Epithelial cell of esophagus (primary cell): ENCODE data around the gene SSUH2.
A peak's percentile ranks its signal among the peaks of the same experiment; 100 is the strongest.

Source experiments
- DNase-seq: peaks from one replicate; pipeline ENCODE4 v3.0.0; 2010; ENCODE audit warnings: low read depth
- H3K4me3 ChIP-seq: 2 replicates; pipeline ENCODE4 v1.5.1; 2011; ENCODE audit warnings: mild to moderate bottlenecking, low read length, control low read depth
- TF ChIP-seq, protein P1 (sequence below): IDR thresholded peaks from 2 replicates; pipeline ENCODE4 v1.5.1; 2011; ENCODE audit warnings: low read depth, mild to moderate bottlenecking, low read length, control low read depth, inconsistent platforms; ENCODE audit not compliant: insufficient read depth; ENCODE audit errors: missing control alignments

Gene SSUH2

DNA sequence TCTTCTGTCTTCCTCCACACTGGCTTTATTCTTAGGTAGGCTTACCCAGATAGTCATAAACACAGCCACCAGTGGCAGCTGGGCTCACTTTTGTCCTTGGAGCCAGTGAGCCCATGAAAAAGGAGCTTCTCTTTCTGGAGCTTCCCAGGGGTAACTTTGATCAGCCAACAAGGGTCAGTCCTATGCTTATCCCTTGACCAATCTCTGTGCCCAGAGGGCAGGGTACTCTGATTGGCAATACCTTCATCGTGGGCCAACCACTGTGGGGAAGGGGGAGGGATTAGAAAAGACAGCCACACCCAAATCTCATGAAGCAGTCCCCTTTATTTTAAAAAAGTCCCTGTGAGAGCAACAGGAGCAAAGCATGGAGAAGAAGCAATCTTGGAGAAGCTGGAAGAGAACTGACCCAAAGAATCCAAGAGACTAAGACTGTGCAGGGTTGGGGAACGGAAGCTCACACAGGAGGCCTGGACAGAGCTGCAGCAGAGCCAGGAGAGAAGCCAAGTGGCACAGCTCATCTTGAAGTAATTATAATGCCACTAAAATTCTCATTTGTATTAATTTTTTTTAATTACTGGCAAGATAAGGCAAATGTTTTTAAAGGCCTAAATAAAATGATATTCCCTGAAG is 70.4 kb downstream of the SSUH2 start:
- H3K4me3 ChIP-seq, result no peak overlapping the region
- TF ChIP-seq, protein P1, sequence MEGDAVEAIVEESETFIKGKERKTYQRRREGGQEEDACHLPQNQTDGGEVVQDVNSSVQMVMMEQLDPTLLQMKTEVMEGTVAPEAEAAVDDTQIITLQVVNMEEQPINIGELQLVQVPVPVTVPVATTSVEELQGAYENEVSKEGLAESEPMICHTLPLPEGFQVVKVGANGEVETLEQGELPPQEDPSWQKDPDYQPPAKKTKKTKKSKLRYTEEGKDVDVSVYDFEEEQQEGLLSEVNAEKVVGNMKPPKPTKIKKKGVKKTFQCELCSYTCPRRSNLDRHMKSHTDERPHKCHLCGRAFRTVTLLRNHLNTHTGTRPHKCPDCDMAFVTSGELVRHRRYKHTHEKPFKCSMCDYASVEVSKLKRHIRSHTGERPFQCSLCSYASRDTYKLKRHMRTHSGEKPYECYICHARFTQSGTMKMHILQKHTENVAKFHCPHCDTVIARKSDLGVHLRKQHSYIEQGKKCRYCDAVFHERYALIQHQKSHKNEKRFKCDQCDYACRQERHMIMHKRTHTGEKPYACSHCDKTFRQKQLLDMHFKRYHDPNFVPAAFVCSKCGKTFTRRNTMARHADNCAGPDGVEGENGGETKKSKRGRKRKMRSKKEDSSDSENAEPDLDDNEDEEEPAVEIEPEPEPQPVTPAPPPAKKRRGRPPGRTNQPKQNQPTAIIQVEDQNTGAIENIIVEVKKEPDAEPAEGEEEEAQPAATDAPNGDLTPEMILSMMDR, result no peak
- DNase-seq, result no peak

DNA sequence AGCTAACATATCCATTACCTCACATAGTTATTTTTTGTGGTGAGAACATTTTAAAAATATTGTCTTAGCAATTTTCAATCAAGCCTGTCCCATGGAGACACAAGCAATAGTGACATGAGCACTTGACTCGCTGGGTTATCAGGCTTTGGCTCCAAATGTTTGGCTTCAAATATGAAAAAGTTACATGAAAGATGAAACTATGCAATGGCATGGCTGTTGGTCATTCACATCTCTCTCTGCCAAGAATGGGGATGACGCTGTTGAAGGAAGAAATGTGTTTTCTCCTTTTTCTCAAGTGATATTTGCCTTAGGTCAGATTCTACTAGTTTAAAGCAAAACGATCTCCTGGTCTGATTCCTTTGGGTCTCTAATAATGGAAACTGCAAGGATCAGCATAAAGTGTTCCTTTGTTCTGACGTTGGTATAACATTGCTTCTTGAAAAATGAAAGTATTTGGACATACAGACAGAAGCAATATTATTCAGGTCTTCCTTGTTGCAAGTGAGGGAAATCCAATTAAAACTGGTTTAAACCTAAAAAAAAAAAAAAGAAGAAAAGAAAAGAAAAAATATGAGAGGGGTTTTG is 71.2 kb downstream of the SSUH2 start:
- no peak for DNase-seq
- H3K4me3 ChIP-seq, result no peak overlapping the region
- TF ChIP-seq, protein P1, result no peak

DNA sequence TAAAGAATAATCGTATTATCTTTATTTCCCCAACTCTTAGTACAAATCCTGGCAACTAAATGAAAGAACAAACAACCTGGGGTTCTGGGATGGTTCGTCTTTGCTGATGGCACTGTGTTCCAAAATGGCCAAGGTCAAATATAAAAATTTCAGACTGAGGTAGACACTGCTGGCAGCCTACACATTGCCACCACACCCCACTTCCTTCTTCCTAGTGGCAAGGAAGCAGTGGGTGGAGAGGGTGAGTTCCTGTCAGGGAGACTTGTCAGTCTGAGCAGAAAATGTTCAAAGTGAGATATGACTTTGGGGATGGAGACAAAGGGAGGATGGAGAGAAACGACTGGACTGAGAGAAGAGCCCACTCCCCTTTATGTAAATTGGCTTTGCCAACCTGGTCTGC is 73.3 kb downstream of the SSUH2 start:
- TF ChIP-seq, protein P1, result no peak
- DNase-seq, result peak; percentile 20
- no peak overlapping the region for H3K4me3 ChIP-seq
